MM.1S (cell line): Measurements from ENCODE around the gene KRTAP22-1.

Experiments
- DNase-seq: peaks from one replicate; pipeline ENCODE4 v3.0.0-alpha.2; 2015
- H2AFZ ChIP-seq: fragments of 300-600 bp; sonication (generic); 2 replicates; pipeline ENCODE4 v1.6.0; 2016; ENCODE audit warnings: antibody characterized with exemption, low read length
- H3F3A ChIP-seq: fragments of 300-600 bp; sonication (generic); 2 replicates; pipeline ENCODE4 v1.6.1; 2016; ENCODE audit warnings: mild to moderate bottlenecking, antibody characterized with exemption, low read length, moderate library complexity, mixed read lengths; ENCODE audit not compliant: insufficient read depth
- H3K27ac ChIP-seq: fragments of 300-600 bp; sonication (generic); 2 replicates; pipeline ENCODE4 v1.5.1; 2016; ENCODE audit warnings: mild to moderate bottlenecking, low read length
- H3K27me3 ChIP-seq: fragments of 300-600 bp; sonication (generic); replicated peaks from 2 replicates; pipeline ENCODE4 v1.6.0; 2016; ENCODE audit warnings: low read length; ENCODE audit not compliant: insufficient read depth
- H3K36me3 ChIP-seq: fragments of 300-600 bp; sonication (generic); replicated peaks from 2 replicates; pipeline ENCODE4 v1.6.1; 2016; ENCODE audit warnings: mild to moderate bottlenecking, low read length, mixed read lengths; ENCODE audit not compliant: insufficient read depth
- H3K4me1 ChIP-seq: fragments of 300-600 bp; sonication (generic); 2 replicates; pipeline ENCODE4 v1.6.1; 2016; ENCODE audit warnings: low read length, mixed read lengths
- H3K4me2 ChIP-seq: fragments of 300-600 bp; sonication (generic); 2 replicates; pipeline ENCODE4 v1.6.0; 2016; ENCODE audit warnings: low read depth, low read length
- H3K4me3 ChIP-seq: fragments of 300-600 bp; sonication (generic); 2 replicates; pipeline ENCODE4 v1.5.1; 2016; ENCODE audit warnings: low read length, mixed read lengths
- H3K79me2 ChIP-seq: fragments of 300-600 bp; sonication (generic); 2 replicates; pipeline ENCODE4 v1.6.1; 2016; ENCODE audit warnings: mixed run types, low read length, mixed read lengths
- H3K9ac ChIP-seq: fragments of 300-600 bp; sonication (generic); 2 replicates; pipeline ENCODE4 v1.6.1; 2016; ENCODE audit warnings: low read length, mixed read lengths
- H3K9me2 ChIP-seq: fragments of 300-600 bp; sonication (generic); replicated peaks from 2 replicates; pipeline ENCODE4 v1.6.1; 2016; ENCODE audit warnings: mild to moderate bottlenecking, low read length, mixed read lengths; ENCODE audit not compliant: insufficient read depth
- H3K9me3 ChIP-seq: fragments of 300-600 bp; sonication (generic); replicated peaks from 2 replicates; pipeline ENCODE4 v1.6.1; 2016; ENCODE audit warnings: mild to moderate bottlenecking, low read length, mixed read lengths; ENCODE audit not compliant: insufficient read depth
- H4K20me1 ChIP-seq: fragments of 300-600 bp; sonication (generic); 2 replicates; pipeline ENCODE4 v1.6.1; 2016; ENCODE audit warnings: mild to moderate bottlenecking, low read length, moderate library complexity, mixed read lengths; ENCODE audit not compliant: insufficient read depth
- CTCF ChIP-seq: fragments of 300-600 bp; sonication (generic); IDR thresholded peaks from 2 replicates; pipeline ENCODE4 v1.5.1; 2016; ENCODE audit warnings: antibody characterized with exemption, low read length, mixed read lengths
- EZH2 ChIP-seq: fragments of 300-600 bp; sonication (generic); optimal IDR thresholded peaks from 2 replicates; pipeline ENCODE3; 2017; ENCODE audit warnings: low read depth, mild to moderate bottlenecking, antibody characterized with exemption, low read length, mixed read lengths
- EZH2phosphoT487 ChIP-seq: fragments of 300-600 bp; sonication (generic); IDR thresholded peaks from 2 replicates; pipeline ENCODE4 v1.6.1; 2018; ENCODE audit warnings: antibody characterized with exemption, low read length

The KRTAP22-1 gene

GRCh38 chr21:30580132-30580531 lies 20.8 kb upstream of the KRTAP22-1 start:
- Histone ChIP-seq H3K4me2 (no peak overlapping the region), H3K79me2 (no peaks in the 10 kb centered on the region), H3K36me3 (no peaks in the 10 kb centered on the region), H3K9me3 (no peaks in the 10 kb centered on the region), H4K20me1 (no peaks in the 10 kb centered on the region), H3K27me3 (no peaks in the 10 kb centered on the region), H3K4me1 (no peaks in the 10 kb centered on the region), H3K4me3 (no peak overlapping the region), H3F3A (no peaks in the 10 kb centered on the region), H3K27ac (no peak overlapping the region), H3K9me2 (no peaks in the 10 kb centered on the region), H2AFZ (no peak overlapping the region), H3K9ac (no peak overlapping the region)
- no peak for TF ChIP-seq EZH2
- no peak for TF ChIP-seq CTCF
- TF ChIP-seq EZH2phosphoT487, result no peak
- no peak for DNase-seq

GRCh38 chr21:30582870-30583269 lies 18.0 kb upstream of the KRTAP22-1 start:
- H2AFZ ChIP-seq, result no peak overlapping the region
- H3K9me2 ChIP-seq, result no peaks in the 10 kb centered on the region
- no peaks in the 10 kb centered on the region for H3K36me3 ChIP-seq
- H3K9ac ChIP-seq, result no peak overlapping the region
- no peak overlapping the region for H3K27ac ChIP-seq
- H3K4me1 ChIP-seq, result no peaks in the 10 kb centered on the region
- no peaks in the 10 kb centered on the region for H3K9me3 ChIP-seq
- H3K27me3 ChIP-seq, result no peaks in the 10 kb centered on the region
- H3K4me2 ChIP-seq, result no peak overlapping the region
- no peaks in the 10 kb centered on the region for H3F3A ChIP-seq
- no peaks in the 10 kb centered on the region for H4K20me1 ChIP-seq
- TF ChIP-seq EZH2 (no peak), CTCF (no peak), EZH2phosphoT487 (no peak)
- no peaks in the 10 kb centered on the region for H3K79me2 ChIP-seq
- no peak overlapping the region for H3K4me3 ChIP-seq
- DNase-seq, result no peak

- Histone ChIP-seq H2AFZ (no peak within 1 kb of the TSS), H3K27me3 (no peaks in the 10 kb centered on the region), H3K9me3 (no peaks in the 10 kb centered on the region), H4K20me1 (no peaks in the 10 kb centered on the region), H3K9ac (no peak within 1 kb of the TSS), H3K9me2 (no peaks in the 10 kb centered on the region), H3K4me3 (no peak within 1 kb of the TSS), H3K27ac (no peak within 1 kb of the TSS), H3K4me2 (no peak within 1 kb of the TSS), H3K36me3 (no peaks in the 10 kb centered on the region), H3F3A (no peaks in the 10 kb centered on the region), H3K79me2 (no peaks in the 10 kb centered on the region), H3K4me1 (no peaks in the 10 kb centered on the region)
- TF ChIP-seq CTCF (no peak), EZH2 (no peak), EZH2phosphoT487 (no peak)
- no peak for DNase-seq
Measured at GRCh38 chr21:30590297-30590696, 10.6 kb upstream of the KRTAP22-1 start, which contains the start of gene KRTAP22-2. KRTAP22-2 (minus strand) TSS chr21:30590397.
